SU-DHL-6 (cell line): ENCODE measurements around the gene GFOD1.

Experiments used
- H2AFZ ChIP-seq: fragments of 200-600 bp; sonication (generic); 2 replicates; pipeline ENCODE4 v1.6.1; 2014; ENCODE audit warnings: low read depth, mild to moderate bottlenecking, moderate library complexity, mixed read lengths, antibody characterized with exemption, low read length; ENCODE audit not compliant: severe bottlenecking
- H3F3A ChIP-seq: fragments of 200-600 bp; shearing (Covaris generic); 2 replicates; pipeline ENCODE4 v1.6.0; 2016; ENCODE audit warnings: antibody characterized with exemption, mild to moderate bottlenecking; ENCODE audit not compliant: insufficient read depth
- H3K27ac ChIP-seq: fragments of 200-600 bp; sonication (generic); 2 replicates; pipeline ENCODE4 v1.5.1; 2016; ENCODE audit warnings: low read depth, mild to moderate bottlenecking, low read length, moderate library complexity, mixed read lengths
- H3K27me3 ChIP-seq: fragments of 200-600 bp; sonication (generic), shearing (Covaris generic); 2 replicates; pipeline ENCODE4 v1.6.0; 2014; ENCODE audit warnings: mild to moderate bottlenecking, low read length
- H3K36me3 ChIP-seq: fragments of 200-600 bp; sonication (generic); 2 replicates; pipeline ENCODE4 v1.6.1; 2014; ENCODE audit warnings: mild to moderate bottlenecking, low read length, mixed read lengths
- H3K4me2 ChIP-seq: fragments of 300-600, 200-600 bp; shearing (Covaris generic), sonication (generic); 2 replicates; pipeline ENCODE4 v1.6.0; 2014; ENCODE audit warnings: low read length, low read depth, mild to moderate bottlenecking; ENCODE audit not compliant: poor library complexity, severe bottlenecking
- H3K4me3 ChIP-seq: fragments of 200-600 bp; sonication (generic); 2 replicates; pipeline ENCODE4 v1.5.1; 2014; ENCODE audit warnings: antibody characterized with exemption, low read length, mild to moderate bottlenecking, mixed read lengths; ENCODE audit not compliant: insufficient read depth, poor library complexity, severe bottlenecking
- H3K79me2 ChIP-seq: fragments of 200-600 bp; sonication (generic); 2 replicates; pipeline ENCODE4 v1.6.1; 2014; ENCODE audit warnings: mild to moderate bottlenecking, low read length, moderate library complexity; ENCODE audit not compliant: insufficient read depth
- H3K9ac ChIP-seq: fragments of 200-600 bp; sonication (generic); 2 replicates; pipeline ENCODE4 v1.7.0; 2014; ENCODE audit warnings: mild to moderate bottlenecking, low read length
- H3K9me2 ChIP-seq: fragments of 200-600 bp; sonication (generic); replicated peaks from 2 replicates; pipeline ENCODE4 v1.6.1; 2014; ENCODE audit warnings: low read length; ENCODE audit not compliant: insufficient read depth
- H3K9me3 ChIP-seq: fragments of 200-600 bp; sonication (generic); 2 replicates; pipeline ENCODE4 v1.6.1; 2014; ENCODE audit warnings: low read length, mixed read lengths; ENCODE audit not compliant: insufficient read depth
- H4K20me1 ChIP-seq: fragments of 200-600 bp; sonication (generic); 2 replicates; pipeline ENCODE4 v1.6.1; 2014; ENCODE audit warnings: low read depth, mild to moderate bottlenecking, antibody characterized with exemption, low read length, moderate library complexity, mixed read lengths
- EZH2phosphoT487 ChIP-seq: fragments of 200-600 bp; sonication (generic), shearing (Covaris generic); conservative IDR thresholded peaks from 2 replicates; pipeline ENCODE4 v1.6.1; 2018; ENCODE audit warnings: mild to moderate bottlenecking, antibody characterized with exemption, low read length, moderate library complexity, mixed read lengths
- TF ChIP-seq, protein P1 (sequence below): fragments of 200-600 bp; sonication (generic); IDR thresholded peaks from one replicate; pipeline ENCODE4 v1.5.1; 2017; ENCODE audit warnings: antibody characterized with exemption, mild to moderate bottlenecking, low read length, moderate library complexity; ENCODE audit not compliant: insufficient read depth, poor library complexity, severe bottlenecking

The GFOD1 gene

DNA sequence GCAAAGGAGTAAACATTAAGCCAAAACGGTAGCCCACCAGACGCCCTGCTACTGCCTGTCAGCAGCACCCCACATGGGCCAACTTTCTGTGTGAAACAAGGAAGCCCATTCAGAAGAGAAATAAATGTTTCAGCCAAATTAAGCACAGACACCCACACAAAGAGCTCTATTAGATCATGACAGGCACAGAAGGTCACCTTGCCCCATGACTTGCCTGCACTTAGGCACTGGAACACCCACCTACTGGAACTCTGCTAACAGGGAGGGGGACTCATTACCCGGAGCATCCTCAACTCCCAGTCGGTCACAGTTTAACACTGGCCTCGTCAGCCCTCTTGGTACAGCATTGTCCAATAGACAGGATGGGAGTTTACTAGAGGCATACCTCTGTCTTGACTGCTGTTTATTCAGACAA, 31.8 kb downstream of the GFOD1 start:
- no peak overlapping the region for H3K27ac ChIP-seq
- no peaks in the 10 kb centered on the region for H3K27me3 ChIP-seq
- no peak overlapping the region for H3K4me3 ChIP-seq
- TF ChIP-seq, protein P1, sequence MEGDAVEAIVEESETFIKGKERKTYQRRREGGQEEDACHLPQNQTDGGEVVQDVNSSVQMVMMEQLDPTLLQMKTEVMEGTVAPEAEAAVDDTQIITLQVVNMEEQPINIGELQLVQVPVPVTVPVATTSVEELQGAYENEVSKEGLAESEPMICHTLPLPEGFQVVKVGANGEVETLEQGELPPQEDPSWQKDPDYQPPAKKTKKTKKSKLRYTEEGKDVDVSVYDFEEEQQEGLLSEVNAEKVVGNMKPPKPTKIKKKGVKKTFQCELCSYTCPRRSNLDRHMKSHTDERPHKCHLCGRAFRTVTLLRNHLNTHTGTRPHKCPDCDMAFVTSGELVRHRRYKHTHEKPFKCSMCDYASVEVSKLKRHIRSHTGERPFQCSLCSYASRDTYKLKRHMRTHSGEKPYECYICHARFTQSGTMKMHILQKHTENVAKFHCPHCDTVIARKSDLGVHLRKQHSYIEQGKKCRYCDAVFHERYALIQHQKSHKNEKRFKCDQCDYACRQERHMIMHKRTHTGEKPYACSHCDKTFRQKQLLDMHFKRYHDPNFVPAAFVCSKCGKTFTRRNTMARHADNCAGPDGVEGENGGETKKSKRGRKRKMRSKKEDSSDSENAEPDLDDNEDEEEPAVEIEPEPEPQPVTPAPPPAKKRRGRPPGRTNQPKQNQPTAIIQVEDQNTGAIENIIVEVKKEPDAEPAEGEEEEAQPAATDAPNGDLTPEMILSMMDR = no peak
- no peak for TF ChIP-seq EZH2phosphoT487
- no peaks in the 10 kb centered on the region for H3K9me2 ChIP-seq
- no peaks in the 10 kb centered on the region for H3K36me3 ChIP-seq
- H3K79me2 ChIP-seq = no peaks in the 10 kb centered on the region
- no peak overlapping the region for H3K9ac ChIP-seq
- H3K4me2 ChIP-seq = no peak overlapping the region
- no peak overlapping the region for H2AFZ ChIP-seq
- no peaks in the 10 kb centered on the region for H3K9me3 ChIP-seq
- H3F3A ChIP-seq = no peaks in the 10 kb centered on the region
- no peaks in the 10 kb centered on the region for H4K20me1 ChIP-seq

DNA sequence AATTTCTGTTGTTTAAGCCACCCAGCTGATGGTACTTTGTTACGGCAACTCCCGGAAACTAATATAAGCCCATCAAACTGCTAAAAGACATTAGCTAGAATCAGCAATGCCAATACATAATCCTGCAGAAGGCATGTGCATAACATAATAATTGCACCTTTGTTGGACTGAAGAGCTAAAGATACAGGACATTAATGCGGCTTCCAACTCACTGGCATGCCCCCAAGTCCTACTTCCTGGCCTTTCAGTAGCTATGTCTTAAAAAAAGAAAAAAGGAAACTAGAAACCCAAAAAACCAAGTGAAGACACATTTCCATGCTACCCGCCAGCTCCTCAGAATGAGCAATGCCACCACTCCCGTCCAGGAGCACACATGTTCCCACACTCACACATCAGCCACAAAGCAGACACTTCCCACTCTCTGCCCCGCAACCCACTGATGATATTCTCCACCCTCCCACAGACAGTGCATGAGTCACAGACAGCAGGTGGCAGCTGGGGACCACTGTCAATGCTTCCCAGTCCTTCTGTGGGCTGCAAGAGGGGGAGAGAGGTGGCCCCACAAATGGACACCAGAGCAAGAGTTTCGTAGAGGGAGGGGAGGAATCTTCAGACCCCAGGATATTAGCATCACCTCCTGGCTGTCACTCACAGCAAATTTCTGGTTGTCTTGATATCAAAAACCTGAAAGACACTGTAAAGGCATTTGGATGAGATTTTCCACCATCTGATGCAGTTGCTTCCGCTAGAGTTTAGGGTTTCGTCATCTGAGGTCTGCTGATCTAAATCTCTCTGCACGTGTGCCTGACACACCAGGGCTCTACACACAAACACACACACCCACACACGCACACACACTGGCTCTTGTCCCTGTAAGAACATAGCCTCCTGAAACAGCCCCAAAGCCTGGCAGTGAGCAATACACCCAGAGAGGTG, 32.8 kb downstream of the GFOD1 start:
- H3K4me3 ChIP-seq = no peak overlapping the region
- H4K20me1 ChIP-seq = no peaks in the 10 kb centered on the region
- H3K9ac ChIP-seq = no peak overlapping the region
- H3K9me3 ChIP-seq = no peaks in the 10 kb centered on the region
- H3K9me2 ChIP-seq = no peaks in the 10 kb centered on the region
- H3K4me2 ChIP-seq = no peak overlapping the region
- H3F3A ChIP-seq = no peaks in the 10 kb centered on the region
- TF ChIP-seq, protein P1 = no peak
- no peak for TF ChIP-seq EZH2phosphoT487
- H3K79me2 ChIP-seq = no peaks in the 10 kb centered on the region
- H2AFZ ChIP-seq = no peak overlapping the region
- no peak overlapping the region for H3K27ac ChIP-seq
- H3K27me3 ChIP-seq = no peaks in the 10 kb centered on the region
- H3K36me3 ChIP-seq = no peaks in the 10 kb centered on the region

DNA sequence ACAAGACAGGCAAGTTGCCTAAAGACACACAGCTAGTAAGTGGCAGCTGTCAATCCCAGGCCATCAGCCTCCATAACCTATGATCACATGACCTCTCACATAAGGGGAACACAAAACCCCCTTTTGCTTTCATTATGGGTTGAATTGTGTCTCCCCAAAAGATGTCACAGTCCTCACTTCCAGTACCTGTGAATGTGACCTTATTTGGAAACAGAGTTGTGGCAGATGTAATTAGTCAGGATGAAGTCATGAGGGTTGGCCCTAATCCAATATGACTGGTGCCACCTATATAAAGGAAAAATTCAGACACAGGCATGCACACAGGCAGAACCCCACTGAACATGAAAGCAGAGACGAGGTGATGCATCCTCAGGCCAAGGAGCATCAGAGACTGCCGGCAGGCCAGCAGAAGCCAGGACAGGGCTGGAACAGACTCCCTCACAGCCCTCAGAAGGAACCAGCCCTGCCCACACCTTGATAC, 33.6 kb downstream of the GFOD1 start:
- Histone ChIP-seq H4K20me1 (no peaks in the 10 kb centered on the region), H3F3A (no peaks in the 10 kb centered on the region), H3K4me3 (no peak overlapping the region), H3K9ac (no peak overlapping the region), H3K79me2 (no peaks in the 10 kb centered on the region), H3K9me2 (no peaks in the 10 kb centered on the region), H3K27me3 (no peaks in the 10 kb centered on the region), H3K27ac (no peak overlapping the region), H2AFZ (no peak overlapping the region), H3K9me3 (no peaks in the 10 kb centered on the region), H3K4me2 (no peak overlapping the region), H3K36me3 (no peaks in the 10 kb centered on the region)
- TF ChIP-seq EZH2phosphoT487 = no peak
- TF ChIP-seq, protein P1 = no peak
